ENCODE data around the gene F12.

- TF ChIP-seq, protein P1, sequence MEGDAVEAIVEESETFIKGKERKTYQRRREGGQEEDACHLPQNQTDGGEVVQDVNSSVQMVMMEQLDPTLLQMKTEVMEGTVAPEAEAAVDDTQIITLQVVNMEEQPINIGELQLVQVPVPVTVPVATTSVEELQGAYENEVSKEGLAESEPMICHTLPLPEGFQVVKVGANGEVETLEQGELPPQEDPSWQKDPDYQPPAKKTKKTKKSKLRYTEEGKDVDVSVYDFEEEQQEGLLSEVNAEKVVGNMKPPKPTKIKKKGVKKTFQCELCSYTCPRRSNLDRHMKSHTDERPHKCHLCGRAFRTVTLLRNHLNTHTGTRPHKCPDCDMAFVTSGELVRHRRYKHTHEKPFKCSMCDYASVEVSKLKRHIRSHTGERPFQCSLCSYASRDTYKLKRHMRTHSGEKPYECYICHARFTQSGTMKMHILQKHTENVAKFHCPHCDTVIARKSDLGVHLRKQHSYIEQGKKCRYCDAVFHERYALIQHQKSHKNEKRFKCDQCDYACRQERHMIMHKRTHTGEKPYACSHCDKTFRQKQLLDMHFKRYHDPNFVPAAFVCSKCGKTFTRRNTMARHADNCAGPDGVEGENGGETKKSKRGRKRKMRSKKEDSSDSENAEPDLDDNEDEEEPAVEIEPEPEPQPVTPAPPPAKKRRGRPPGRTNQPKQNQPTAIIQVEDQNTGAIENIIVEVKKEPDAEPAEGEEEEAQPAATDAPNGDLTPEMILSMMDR (IDR thresholded peaks at IDR 0.05; ENCODE audit: low read depth, low read length), result no peak
- TF ChIP-seq POLR2A (IDR thresholded peaks at IDR 0.05; ENCODE audit: extremely low read depth, insufficient read length) (no peak), MYC (IDR thresholded peaks at IDR 0.05; ENCODE audit: low read depth, low read length) (no peak)
- TF ChIP-seq, protein P2, sequence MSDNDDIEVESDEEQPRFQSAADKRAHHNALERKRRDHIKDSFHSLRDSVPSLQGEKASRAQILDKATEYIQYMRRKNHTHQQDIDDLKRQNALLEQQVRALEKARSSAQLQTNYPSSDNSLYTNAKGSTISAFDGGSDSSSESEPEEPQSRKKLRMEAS (IDR thresholded peaks at IDR 0.05; ENCODE audit: low read depth, low read length), result no peak; the same call in 1 of the 2 replicates
Observed at GRCh38 chr5:177410575-177410974, 1.2 kb upstream of the F12 start.

Data from NB4 (cell line).